H1 (cell line): ENCODE measurements around the gene TRAM1L1. TPM values are rescaled to one million over a fixed set of nuclear protein-coding genes. Genes with fewer than 3 reads are reported as not detected.

Source experiments
- RAD21 ChIP-seq, 2 experiments: IDR thresholded peaks in 1 of 2; conservative IDR thresholded peaks in 1 of 2; 2 replicates each; pipeline ENCODE4 v1.6.1; 2011; ENCODE audit warnings: low read depth in 2 of 2, low read length in 2 of 2, improper control_type of control experiment in 1 of 2, inconsistent platforms in 1 of 2, mild to moderate bottlenecking in 1 of 2, moderate library complexity in 1 of 2
- RNF2 ChIP-seq: fragments of 200-900, 300-1000 bp; sonication (generic); IDR thresholded peaks from 2 replicates; pipeline ENCODE4 v1.7.1; 2016; ENCODE audit warnings: borderline replicate concordance, low read depth, mild to moderate bottlenecking, antibody characterized with exemption, low read length; ENCODE audit not compliant: poor library complexity, severe bottlenecking; ENCODE audit errors: missing control alignments
- TAF1 ChIP-seq: IDR thresholded peaks from 2 replicates; pipeline ENCODE4 v1.6.1; 2011; ENCODE audit warnings: mild to moderate bottlenecking, low read depth, low read length
- TCF12 ChIP-seq: IDR thresholded peaks from 2 replicates; pipeline ENCODE4 v1.6.1; 2011; ENCODE audit warnings: low read depth, mild to moderate bottlenecking, low read length
- polyA plus RNA-seq, 7 experiments: library from polyadenylated mRNA; depleted of rRNA in 3 of 7; stranded (reverse) in 5 of 7; unstranded in 2 of 7; fragments of >200 nt in 5 of 7; fragments of 200-250 nt in 2 of 7; gene quantifications; 1 replicate in 5 of 7; 2 replicates in 1 of 7; 4 replicates in 1 of 7; pipeline versions ENCODE4 v1.2.1 to v1.2.3, GENCODE V29; 2011 to 2013; ENCODE audit warnings: missing spikeins in 2 of 7, mixed read lengths in 2 of 7
- total RNA-seq: library from RNA; stranded (reverse); fragmentation: NEBNext Ultra II Directional; extraction: Animal tissue kit (Norgen Biotek cat#: 25700); gene quantifications from 2 replicates; pipeline ENCODE4 v1.2.1, GENCODE V29; 2021
- TF ChIP-seq, protein P1 (sequence below): IDR thresholded peaks from 2 replicates; pipeline ENCODE4 v1.6.1; 2012; ENCODE audit warnings: low read length, inconsistent platforms

The TRAM1L1 gene
- total and polyA plus RNA-seq, 2 of the 8 experiments (the other 6 are each of a cell fraction or from before 2014, with no cell fraction given), result 0.94 to 1.5 TPM

GRCh38 chr4:117077760-117078159 is 7.6 kb downstream of the TRAM1L1 start (continued):
- TF ChIP-seq, protein P1, sequence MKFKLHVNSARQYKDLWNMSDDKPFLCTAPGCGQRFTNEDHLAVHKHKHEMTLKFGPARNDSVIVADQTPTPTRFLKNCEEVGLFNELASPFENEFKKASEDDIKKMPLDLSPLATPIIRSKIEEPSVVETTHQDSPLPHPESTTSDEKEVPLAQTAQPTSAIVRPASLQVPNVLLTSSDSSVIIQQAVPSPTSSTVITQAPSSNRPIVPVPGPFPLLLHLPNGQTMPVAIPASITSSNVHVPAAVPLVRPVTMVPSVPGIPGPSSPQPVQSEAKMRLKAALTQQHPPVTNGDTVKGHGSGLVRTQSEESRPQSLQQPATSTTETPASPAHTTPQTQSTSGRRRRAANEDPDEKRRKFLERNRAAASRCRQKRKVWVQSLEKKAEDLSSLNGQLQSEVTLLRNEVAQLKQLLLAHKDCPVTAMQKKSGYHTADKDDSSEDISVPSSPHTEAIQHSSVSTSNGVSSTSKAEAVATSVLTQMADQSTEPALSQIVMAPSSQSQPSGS, result no peak
- no peak for TF ChIP-seq TAF1
- TF ChIP-seq RAD21 (IDR thresholded peaks at IDR 0.05 in 1 of 2, conservative IDR thresholded peaks at IDR 0.05 in 1 of 2; ENCODE audit: low read depth in 2 of 2, low read length in 2 of 2), result no peak
- no peak for TF ChIP-seq TCF12
- no peak for TF ChIP-seq RNF2
